ENCODE data around the gene ETS2.
"Not testable (repeated sequence)": the region's sequence is repeated elsewhere in the genome, so short reads cannot be mapped to it uniquely, and the experiment has no call there.

ETS2 gene

DNA sequence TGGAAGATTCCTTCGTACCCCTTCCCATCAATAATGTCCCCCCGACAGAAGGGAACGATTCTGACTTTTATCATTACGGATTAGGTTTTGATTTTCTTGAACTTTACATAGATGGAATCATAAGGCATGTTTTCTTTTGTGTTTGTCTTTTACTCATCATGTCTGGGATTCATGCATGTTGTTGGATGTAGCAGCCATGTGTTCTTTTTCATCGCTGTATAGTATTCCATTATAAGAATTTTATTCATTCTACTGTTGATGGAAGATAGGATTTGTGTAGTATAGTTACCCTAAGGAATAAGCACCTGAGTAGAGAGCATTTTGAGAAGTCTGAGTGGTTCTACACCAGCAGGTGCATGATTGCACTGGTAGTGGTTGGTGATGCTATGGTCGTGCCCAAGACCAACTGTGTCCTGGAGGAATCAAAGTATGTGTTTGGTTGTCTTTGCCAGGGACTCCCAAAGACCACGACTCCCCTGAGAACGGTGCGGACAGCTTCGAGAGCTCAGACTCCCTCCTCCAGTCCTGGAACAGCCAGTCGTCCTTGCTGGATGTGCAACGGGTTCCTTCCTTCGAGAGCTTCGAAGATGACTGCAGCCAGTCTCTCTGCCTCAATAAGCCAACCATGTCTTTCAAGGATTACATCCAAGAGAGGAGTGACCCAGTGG lies 13.5 kb downstream of the ETS2 start:
- no peak for DNase-seq

DNA sequence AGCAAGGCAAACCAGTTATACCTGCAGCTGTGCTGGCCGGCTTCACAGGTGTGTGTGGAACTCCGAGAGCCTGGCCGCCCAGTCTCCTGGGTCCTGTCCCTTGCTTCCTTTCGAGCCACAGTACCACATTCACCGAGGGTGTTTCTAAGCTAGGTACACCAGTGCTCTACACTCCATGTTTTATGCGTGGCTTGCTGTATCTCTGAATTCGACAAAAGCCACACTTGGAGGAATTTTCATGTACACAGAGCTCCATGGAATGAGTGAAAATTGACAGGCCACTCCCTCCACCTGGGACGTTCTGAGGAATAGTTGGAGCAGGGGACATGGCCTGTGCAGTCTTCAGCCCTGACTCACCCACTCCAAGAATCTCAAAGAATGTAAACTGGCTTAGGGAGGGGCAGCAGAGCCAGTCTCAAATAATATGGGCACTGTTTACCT lies 14.0 kb downstream of the ETS2 start:
- no peak for DNase-seq

DNA sequence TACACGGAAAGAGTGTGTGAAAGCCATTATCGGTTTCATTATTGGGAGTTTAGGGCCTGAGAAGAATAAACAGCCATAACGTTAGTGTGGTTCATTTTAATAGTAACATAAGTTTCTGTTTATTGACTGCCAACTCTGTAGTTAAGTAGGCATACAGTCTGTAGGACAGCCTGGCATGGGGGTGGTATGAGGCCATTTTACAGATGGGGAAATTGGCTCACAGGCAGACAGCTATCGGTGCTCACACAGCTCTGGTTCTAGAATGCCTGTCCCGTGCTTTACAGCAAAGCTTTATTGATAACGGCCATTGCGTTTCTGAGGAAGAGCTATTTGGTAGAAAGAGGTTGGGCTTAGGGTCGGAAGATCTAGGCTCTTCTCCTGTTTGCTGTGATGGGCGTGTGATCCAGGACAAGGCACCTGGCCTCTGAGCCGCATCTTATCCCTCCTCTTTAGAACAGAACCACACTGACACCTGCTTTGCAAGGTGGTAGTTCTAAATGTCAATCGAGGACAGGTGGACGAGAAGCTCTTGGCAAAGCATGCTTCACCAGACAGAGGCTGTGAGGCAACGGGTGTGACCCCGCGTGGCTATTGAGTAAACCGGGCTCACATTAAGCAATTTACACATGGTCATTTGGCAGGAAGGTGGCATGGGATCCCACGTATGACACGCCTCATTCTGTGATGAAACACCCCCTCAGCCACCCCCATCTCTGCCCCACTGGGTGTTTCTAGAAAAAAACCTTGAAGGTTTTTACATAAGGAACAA lies 14.9 kb downstream of the ETS2 start:
- no peak for DNase-seq

DNA sequence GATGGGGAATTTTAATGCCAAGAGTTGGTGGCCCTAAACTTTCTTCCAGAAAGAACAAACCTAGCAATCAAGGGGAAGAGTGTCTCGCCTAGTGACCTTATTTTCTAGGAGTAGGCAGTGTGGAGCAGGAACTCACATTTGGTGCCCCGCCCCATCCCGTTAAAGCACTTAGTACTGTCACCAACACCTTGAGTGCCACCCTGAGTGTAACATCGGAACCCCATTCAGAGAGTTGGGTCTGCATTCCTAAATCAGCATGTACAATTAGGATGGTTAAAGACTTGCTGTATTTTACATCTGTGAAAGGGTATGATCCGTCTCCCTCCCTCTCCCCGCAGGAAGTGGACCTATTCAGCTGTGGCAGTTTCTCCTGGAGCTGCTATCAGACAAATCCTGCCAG lies 15.5 kb downstream of the ETS2 start:
- no peak for DNase-seq

DNA sequence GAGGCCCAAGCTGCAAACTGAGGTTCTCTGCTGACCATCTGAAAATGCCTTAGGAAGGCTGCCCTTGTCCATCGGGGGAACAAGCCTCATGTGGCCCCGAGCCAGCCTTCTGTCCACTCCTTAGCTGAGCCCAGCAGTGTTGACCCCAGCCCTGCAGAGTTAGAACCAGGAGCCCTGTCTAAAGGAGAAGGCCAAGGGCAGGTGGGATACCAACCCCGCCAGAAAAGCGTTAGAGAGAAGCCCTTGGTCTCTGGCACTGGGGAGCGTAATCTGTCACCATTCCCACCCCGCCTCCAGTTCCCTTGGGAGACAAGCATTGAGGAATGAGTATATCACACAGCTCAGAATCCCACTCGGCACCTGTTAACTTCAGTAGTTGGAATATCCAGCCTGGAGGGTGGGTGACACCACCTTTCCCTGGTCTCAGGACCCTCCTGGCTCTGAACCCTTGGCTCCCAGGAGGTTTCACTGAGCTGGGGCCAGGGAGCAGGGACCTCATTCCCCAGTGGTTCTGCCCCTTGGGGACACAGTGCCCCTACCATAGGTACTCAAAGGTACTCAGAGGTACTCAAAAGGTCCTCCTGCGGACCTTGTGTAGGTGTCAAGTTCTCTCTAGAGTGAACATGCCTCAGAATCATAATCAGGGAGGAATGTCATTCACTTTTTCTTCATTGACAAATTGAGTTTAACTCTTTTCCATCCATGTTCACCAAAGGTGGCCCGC lies 16.4 kb downstream of the ETS2 start:
- DNase-seq = no peak

DNA sequence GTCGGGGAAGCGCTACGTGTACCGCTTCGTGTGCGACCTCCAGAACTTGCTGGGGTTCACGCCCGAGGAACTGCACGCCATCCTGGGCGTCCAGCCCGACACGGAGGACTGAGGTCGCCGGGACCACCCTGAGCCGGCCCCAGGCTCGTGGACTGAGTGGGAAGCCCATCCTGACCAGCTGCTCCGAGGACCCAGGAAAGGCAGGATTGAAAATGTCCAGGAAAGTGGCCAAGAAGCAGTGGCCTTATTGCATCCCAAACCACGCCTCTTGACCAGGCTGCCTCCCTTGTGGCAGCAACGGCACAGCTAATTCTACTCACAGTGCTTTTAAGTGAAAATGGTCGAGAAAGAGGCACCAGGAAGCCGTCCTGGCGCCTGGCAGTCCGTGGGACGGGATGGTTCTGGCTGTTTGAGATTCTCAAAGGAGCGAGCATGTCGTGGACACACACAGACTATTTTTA lies 17.1 kb downstream of the ETS2 start:
- DNase-seq = no peak

DNA sequence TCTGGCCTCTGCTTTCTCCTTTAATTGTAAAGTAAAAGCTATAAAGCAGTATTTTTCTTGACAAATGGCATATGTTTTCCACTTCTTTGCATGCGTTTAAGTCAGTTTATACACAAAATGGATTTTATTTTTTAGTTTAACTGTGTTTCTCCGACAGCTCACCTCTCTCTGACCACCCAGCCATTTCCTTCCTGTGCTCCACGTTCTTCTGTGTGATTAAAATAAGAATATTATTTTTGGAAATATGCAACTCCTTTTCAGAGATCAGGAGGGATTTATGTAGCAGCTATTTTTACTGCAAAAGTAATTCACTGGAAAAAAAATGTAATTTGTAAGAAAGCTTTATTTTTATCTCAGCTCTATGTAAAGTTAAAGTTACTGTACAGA lies 18.0 kb downstream of the ETS2 start:
- no peak for DNase-seq

DNA sequence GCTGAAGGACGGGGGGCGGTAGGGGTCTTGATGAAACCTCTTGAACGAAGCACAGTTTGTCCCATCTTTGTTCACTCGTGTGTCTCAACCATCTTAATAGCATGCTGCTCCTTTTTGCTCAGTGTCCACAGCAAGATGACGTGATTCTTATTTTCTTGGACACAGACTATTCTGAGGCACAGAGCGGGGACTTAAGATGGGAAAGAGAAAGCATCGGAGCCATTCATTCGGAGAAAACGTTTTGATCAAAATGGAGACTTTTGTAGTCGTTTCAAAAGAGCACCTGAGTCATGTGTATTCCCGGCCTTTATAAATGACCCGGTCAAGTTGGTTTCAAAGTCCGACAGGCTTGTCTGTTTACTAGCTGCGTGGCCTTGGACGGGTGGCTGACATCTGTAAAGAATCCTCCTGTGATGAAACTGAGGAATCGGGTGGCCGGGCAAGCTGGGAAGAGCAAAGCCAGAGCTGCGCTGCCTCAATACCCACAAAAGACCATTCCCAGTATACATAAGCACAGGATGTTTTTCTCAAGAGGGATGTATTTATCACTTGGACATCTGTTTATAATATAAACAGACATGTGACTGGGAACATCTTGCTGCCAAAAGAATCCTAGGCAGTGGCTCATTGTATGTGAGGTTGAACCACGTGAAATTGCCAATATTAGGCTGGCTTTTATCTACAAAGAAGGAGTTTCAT lies 18.5 kb downstream of the ETS2 start:
- DNase-seq = no peak

DNA sequence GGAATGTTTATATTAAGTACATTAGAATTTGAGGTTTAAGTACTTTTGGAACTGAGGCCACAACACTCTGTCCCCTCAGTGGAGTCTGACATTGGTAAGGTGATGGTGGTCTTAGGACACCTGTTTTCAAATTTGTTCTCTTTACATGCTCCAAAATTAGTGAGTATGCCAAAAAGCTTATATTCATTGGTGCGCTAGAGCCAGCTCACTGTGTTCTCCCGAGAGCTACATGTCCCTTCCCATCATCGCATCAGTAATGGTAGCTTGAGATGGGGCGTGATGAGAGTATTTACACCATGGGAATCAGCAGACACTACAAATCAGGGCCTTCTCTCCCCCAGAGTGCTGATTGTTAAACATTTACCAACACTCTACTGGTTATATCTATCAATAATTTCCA lies 19.5 kb downstream of the ETS2 start:
- no peak for DNase-seq

DNA sequence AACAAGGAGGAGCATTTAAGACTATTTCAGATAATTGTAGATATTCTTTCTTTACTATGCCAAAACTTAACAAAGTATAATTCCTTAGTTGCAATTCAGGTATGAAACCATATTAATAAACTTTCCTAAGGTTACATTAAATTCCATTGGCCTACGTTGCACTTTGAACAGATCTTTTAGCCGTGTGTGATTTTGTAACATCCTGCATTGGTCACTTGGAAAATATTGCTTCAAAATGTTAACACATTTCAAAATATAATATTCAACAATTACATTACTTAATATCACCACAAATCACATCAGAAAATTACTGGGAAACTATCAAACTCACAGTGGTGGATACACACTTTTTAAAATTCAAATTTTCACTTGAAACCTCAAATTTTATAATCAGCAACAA lies 20.2 kb downstream of the ETS2 start:
- no peak for DNase-seq

DNA sequence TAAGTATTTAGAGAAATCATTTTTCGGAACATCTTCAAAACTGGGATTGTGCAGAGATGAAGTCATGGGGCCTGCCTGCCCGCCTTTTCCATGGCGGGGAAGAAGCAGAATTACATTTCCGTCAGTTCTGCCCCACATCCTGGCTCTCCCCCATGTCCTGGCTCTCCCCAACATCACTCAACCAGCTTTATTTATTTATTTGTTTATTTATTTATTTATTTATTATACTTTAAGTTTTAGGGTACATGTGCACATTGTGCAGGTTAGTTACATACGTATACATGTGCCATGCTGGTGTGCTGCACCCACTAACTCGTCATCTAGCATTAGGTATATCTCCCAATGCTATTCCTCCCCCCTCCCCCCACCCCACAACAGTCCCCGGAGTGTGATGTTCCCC lies 22.4 kb downstream of the ETS2 start:
- not testable (repeated sequence) for DNase-seq

DNA sequence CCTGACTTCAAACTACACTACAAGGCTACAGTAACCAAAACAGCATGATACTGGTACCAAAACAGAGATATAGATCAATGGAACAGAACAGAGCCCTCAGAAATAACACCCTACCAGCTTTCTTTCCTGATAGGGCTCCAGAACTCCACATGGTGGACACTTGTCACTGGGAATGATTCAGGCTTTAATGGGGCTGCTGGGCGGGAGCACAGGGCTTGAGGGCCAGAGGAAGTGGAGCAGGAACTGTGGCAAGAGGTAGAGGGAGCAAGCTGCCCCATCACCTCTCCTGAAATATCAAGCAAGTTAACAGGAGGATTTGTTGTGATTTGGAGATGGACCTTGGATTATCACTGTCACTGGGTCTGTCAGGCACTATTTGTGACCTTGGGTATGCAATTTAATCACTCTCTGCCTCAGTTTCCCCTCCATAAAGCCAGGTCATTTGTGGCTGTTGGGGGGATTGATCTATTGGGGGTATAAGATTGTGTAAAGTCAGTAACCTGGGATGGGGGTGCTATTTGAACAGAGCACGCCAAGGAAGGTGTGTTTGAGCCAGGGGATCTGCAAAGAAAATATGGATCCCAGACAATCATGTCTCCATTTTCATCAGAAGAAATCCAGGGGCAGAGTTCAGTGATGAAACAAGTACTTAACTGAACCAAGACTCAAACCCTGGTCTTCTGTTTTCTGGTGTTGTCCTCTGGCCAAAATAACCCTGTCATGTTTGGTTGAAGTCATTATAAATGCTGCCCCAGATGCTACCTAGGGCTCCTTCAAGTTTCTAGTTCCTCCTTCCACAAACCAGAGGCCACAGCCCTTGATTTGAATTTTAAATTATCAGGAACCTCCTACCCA lies 25.2 kb downstream of the ETS2 start:
- DNase-seq = no peak

DNA sequence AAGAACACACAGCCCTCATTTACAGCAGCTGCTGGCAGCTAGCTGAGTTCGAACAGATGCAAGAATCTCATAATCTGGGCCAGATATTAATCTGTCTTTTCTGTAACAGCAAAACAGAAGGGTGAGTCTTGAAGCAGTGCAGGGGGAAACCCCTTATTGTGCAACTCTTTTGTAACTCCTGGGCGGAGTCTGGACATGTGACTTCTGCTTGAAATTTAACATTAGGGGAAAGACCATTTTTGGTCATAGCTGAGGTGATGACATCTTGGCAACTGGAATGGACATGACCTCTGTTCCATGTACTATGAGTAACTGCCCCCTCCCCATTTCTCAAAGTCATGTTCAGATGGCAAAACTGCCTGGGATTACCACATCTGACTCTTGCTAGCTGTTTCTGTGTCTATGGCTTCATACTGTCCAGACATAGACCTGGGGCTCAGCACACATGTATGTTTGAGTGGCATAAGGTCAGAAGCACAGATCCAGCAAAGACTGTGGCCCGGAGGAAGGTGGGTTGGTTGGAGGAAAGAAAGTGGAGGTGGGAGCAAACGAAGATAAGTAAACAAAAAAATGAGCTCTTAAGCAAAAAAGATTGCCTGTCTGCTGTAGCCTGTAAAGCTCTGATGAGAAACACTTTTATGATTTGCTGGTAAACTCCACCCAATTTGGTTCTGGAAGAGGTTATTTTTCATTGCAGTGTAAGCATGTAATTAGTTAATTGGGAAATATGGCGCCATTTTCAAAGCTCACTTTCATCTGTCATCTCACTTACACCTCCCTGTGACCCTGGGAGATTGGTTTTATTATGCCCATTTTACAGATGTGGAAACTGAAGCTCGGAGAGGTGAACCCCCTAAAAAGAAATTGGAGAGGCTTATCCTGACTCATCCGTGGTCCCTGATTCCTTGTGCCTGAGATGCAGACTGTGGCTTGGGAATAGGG lies 26.1 kb downstream of the ETS2 start:
- no peak for DNase-seq

DNA sequence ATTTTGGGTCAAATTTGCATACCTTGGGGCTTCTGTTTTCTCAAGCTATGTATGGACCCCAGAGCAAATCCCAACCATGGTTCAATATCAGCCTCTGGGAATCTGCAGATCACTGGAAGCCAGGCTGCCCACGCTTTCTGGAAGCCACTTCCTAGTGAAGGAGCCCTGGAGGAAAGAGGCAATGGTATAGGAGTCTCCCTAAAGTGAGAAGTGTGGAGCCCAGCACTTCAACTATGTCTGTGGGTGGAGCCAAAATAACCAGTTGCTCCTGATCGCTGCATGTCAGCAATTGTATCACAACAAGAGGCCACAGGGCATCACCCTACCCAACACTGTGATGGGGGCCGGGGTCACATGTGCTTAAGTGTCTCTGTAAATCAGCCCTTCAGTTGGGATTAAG lies 26.9 kb downstream of the ETS2 start:
- DNase-seq = no peak

DNA sequence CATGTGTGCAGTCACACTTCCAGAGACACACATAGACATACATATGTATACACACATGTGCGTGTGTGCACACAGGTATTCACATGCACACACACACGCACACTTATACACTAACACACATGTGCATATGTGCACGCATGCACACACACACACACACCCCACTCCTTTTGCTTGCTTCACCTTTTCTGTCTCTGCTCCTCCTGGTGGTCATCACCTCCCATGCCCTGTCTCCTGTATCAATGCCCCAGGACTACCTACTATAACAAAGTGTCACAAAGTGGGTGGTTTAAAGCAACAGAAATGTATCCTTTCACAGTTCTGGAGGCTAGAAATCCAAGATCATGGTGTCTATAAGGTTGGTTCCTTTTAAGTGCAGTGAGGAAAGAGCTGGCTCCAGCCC lies 27.4 kb downstream of the ETS2 start:
- DNase-seq = no peak

DNA sequence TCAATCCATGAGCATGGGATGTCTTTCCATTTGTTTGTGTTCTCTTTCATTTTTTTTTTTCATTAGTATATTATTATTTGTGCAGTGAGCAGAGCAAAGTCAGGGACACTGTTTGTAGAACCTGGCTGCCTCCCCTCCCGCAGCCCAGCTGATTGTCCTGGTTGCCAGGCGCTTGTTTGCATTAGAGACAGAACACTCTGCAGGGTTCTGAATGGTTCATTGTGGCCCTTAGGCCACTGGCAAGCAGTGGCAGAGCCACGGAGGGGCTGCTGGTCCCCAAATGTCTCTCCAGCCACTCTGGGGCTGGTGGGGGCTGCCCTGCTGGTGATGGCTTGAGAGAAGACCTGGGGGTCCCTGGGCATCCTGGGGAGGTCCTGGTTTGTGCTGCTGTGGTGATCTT lies 29.0 kb downstream of the ETS2 start:
- peak; percentile 79 for DNase-seq

DNA sequence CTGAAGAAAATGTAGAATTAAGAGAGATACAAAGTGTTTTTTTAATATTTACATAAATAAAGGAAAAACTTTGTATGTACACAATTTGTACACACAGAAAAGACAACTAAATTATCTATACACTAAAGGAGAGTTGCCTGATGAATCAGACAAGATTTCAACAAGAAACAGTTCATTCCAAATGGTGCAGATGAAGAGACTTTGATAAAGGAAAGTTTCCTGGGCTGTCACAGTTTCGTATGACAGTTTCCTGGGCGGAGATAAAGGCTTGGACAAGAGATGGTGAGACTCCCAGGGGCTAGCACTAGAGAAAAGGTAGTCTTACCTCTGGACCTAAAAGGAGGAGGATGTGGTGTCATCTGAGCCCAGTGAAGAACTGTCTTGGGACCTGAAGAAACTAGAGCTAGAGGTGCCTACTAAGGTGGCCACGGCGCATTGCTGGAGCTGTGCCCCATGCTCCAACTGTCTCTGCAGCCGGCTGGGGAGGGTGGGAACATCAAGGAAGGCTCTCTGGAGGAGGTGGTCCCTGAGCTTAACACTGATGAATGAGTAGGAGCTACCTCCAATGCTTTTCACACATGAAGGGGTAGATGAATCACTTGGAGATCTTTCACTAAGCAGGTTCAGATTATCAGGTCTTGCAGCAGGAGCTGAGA lies 32.2 kb downstream of the ETS2 start:
- DNase-seq = no peak

DNA sequence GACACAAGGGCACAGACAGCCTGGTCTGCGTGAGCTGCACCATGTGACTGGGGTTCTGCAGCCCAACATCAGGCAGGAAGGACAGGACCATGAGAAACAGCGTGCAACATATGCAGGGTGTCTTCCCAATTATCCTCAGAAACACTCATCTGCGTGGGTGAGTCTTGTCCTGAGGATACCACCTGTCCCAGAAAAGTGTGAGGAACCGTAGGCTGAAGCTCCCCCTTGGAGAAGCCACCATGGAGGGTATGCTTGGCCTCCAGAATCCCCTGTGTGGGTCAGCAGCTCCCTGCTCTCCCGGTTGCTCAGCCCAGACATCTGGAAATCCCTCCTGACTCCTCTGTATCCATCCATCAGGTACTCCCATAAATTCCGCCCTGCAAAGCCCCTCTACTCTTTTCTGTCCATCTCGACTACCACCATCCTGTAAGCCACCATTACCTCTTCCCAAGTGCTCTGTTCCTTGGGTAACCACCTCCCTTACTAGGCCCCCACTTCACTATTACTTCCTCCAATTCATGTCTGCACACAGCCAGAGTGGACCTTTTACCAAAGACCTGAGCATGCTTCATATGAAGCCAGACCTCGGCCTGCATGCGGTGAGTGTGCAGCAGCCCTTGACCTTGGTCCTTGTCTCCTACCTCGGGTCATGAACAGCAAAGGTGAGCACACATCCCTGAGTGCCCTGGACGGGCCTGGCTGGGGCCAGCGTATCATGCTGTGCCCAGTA lies 33.0 kb downstream of the ETS2 start:
- no peak for DNase-seq

DNA sequence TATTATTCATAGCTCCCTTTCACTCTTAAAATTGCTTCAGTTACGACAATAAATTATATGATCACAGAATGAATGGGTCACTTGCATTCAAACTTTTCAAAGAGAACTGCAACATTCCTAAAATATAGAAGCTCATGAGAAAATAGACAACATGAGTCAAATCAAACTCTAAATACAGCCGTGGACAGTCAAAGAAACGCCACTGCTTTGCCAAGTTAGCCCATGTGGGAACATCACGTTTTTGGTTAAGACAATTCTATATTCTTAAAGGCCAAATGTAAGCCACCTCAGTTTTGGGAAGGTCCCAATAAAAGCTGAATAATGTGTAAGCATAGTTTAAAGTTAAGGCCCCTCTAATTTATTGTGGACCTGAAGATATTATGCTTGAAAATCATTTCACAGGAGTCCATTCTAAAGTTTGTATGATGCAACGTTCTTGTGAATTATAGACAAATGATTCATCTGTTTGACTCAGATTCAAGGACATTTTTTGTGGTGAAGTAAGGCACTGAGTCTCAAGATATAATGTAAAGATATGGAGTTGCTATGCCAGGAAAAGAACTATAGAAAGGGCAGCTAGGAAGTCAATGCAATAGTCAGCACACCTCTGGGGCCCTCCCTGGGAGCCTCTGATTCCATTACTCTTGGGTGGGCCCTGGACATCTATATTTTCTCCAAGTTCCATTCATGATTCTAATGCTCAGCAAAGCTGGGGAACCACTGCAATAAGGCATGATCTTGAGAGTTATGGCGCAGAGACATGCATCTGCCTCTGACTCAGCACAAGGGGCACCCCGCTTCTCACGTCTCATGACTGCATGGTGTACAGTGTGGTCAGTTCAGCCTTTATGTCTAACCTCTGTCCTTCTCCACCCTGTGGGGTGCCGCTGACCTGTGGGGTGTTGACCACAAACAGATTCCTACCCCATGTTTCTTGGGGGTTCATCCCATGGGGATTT lies 33.9 kb downstream of the ETS2 start:
- no peak for DNase-seq

All from COR-L47 (cell line).